Measurements from ENCODE around the gene DDX18. TPM values are rescaled to one million over a fixed set of nuclear protein-coding genes. Genes with fewer than 3 reads are reported as not detected.

The DDX18 gene
- total RNA-seq (2021) (90.8 and 121 TPM in 2 replicates), Bru-seq, nascent RNA (percentile 95 among the genes with signal in this experiment), BruChase-seq, experiment 1, labeled RNA remaining after a 2-hour chase (percentile 96 among the genes with signal in this experiment), BruChase-seq, experiment 2, labeled RNA remaining after a 6-hour chase (percentile 98 among the genes with signal in this experiment)
- long read RNA-seq, transcript DDX18-201 (14 exons, 3,796 nt) = major isoform, 268 of 317 reads
- long read RNA-seq, partial matches to known transcripts = 26 of 317 reads
- long read RNA-seq, other reads (novel, unspliced or antisense) = 23 of 317 reads

DNA sequence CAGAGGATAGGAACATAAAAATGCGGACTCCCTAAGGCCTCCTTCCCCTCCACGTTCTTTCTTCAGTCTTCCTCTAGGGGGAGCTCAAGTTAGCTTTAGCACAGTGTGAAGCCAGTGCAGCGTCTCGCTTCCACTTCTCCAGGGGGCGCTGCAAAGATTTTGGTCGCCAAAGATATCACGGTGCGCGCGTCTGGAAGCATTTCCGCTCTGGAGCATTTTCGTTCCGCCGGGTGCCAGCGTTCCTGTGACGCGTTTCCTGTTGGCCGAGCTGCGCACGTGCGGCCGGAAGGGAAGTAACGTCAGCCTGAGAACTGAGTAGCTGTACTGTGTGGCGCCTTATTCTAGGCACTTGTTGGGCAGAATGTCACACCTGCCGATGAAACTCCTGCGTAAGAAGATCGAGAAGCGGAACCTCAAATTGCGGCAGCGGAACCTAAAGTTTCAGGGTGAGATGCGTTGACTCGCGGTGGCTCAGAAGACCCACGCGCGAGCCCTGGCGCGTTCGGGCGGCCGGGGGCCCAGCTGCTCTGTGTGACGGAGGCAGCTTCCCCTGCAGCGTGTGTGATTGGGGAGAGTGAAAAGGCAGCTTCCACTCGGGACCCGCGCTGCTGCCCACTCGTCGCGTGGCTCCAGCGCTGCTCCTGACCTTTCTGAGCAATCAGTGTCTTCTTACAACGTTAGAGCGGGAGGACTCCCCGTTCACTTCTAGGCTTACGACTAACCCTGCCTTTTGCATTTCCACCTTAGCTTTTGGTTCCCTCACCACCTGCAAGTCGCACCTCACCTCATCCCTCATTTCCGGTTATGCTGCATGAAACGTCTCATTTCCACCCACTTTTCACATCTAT lies at the start of gene DDX18:
Gene DDX18 (plus strand): TSS at position 275 of the 848 bp plus-strand sequence. CDS start 87 bp downstream, at position 362.
- H3K9me3 ChIP-seq (ENCODE audit: low read depth, low read length, poor library complexity, severe bottlenecking) = no peaks in the 10 kb centered on the region
- peak; percentile 99 for DNase-seq (ENCODE audit: low spot score)
- ChIA-PET CTCF (interaction anchor here (0.6 to 2.1 kb wide), 7 partner anchors 11 to 274 kb away, joined by 3 to 24 read pairs (median 5); partner anchors contain the start of gene INSIG2), POLR2A (ENCODE audit: low non-redundant PET) (interaction anchor here (0.6 kb wide), 1 partner anchor 202 kb away, joined by 9 read pairs; no protein-coding TSS in a partner anchor)
- intact Hi-C loops (cut with micrococcal nuclease; ENCODE audit: unreplicated experiment) = no loop called here
- no TSS peak for BruUV-seq (replicated peaks)
- H3K27ac ChIP-seq (ENCODE audit: low read depth, low read length, poor library complexity, severe bottlenecking) = peak within 1 kb of the TSS; percentile 92
- no peaks in the 10 kb centered on the region for H3K27me3 ChIP-seq (replicated peaks; ENCODE audit: insufficient read depth, low read depth, low read length, poor library complexity)
- H3K4me1 ChIP-seq (ENCODE audit: insufficient read depth, low read length, poor library complexity, severe bottlenecking) = peaks cover 8% of the 10 kb centered on the region
- peak within 1 kb of the TSS; percentile 83 for H3K4me3 ChIP-seq (ENCODE audit: low read depth, low read length, poor library complexity, severe bottlenecking)
- H3K36me3 ChIP-seq (ENCODE audit: insufficient read depth, low read length, poor library complexity, severe bottlenecking) = peaks cover 26% of the 10 kb centered on the region
- TF ChIP-seq EZH2 (IDR thresholded peaks at IDR 0.05; ENCODE audit: borderline replicate concordance, low read depth, low read length, poor library complexity, severe bottlenecking) (no peak), CTCF (conservative IDR thresholded peaks at IDR 0.05; ENCODE audit: low read depth, low read length) (peak; percentile 100)

- H3K36me3 ChIP-seq (ENCODE audit: insufficient read depth, low read length, poor library complexity, severe bottlenecking) = no peaks in the 10 kb centered on the region
- BruUV-seq (replicated peaks) = no TSS peak
- no peak for TF ChIP-seq EZH2 (IDR thresholded peaks at IDR 0.05; ENCODE audit: borderline replicate concordance, low read depth, low read length, poor library complexity, severe bottlenecking)
- no peak overlapping the region for H3K4me3 ChIP-seq (ENCODE audit: low read depth, low read length, poor library complexity, severe bottlenecking)
- ChIA-PET CTCF (no interaction called here), POLR2A (ENCODE audit: low non-redundant PET) (no interaction called here)
- no peak for DNase-seq (ENCODE audit: low spot score)
- H3K4me1 ChIP-seq (ENCODE audit: insufficient read depth, low read length, poor library complexity, severe bottlenecking) = no peaks in the 10 kb centered on the region
- no peaks in the 10 kb centered on the region for H3K27me3 ChIP-seq (replicated peaks; ENCODE audit: insufficient read depth, low read depth, low read length, poor library complexity)
- intact Hi-C loops (cut with micrococcal nuclease; ENCODE audit: unreplicated experiment) = loop anchor here (5.0 kb wide), 1 partner anchor 298 kb away; no protein-coding TSS in a partner anchor
- H3K9me3 ChIP-seq (ENCODE audit: low read depth, low read length, poor library complexity, severe bottlenecking) = no peaks in the 10 kb centered on the region
- no peak overlapping the region for H3K27ac ChIP-seq (ENCODE audit: low read depth, low read length, poor library complexity, severe bottlenecking)
These were observed 43.8 kb upstream of the DDX18 start for GRCh38 chr2:117770730-117771129.

DNA sequence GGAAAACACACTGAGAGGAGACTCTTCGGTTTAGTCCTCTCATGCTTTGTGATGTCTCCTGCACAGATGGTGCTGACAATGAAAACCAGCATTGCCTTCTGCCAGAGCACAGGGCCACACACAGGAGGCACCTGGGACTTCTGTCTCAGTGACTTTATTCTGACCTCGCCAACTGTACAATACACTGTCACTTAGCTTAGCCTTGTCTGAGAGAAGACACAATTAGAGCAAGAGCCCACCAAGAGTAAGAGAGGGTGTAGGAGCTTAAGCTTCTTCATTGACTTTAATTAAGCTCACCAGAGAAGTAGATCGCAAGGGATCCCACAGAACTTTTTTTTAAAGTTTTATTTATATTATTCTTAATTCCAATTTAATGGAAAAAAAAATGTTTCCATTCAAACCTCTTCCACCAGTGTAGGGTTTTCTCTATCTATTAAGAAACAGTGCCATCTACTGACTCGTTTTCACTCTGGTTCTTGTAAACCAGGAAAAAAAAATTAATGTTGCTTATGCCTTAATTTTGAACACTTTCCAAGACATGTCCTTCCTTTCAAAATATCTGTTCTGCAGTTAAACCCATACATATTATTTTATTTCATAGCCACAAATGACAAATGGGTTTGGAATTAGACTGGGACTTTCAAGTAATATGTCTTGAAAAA lies 42.4 kb upstream of the DDX18 start:
- H3K4me1 ChIP-seq (ENCODE audit: insufficient read depth, low read length, poor library complexity, severe bottlenecking) = no peaks in the 10 kb centered on the region
- H3K9me3 ChIP-seq (ENCODE audit: low read depth, low read length, poor library complexity, severe bottlenecking) = no peaks in the 10 kb centered on the region
- no peak overlapping the region for H3K4me3 ChIP-seq (ENCODE audit: low read depth, low read length, poor library complexity, severe bottlenecking)
- no peaks in the 10 kb centered on the region for H3K36me3 ChIP-seq (ENCODE audit: insufficient read depth, low read length, poor library complexity, severe bottlenecking)
- DNase-seq (ENCODE audit: low spot score) = peak; percentile 50
- BruUV-seq (replicated peaks) = no TSS peak
- POLR2A ChIA-PET (ENCODE audit: low non-redundant PET) = no interaction called here
- peak; percentile 58 for TF ChIP-seq CTCF (conservative IDR thresholded peaks at IDR 0.05; ENCODE audit: low read depth, low read length)
- TF ChIP-seq EZH2 (IDR thresholded peaks at IDR 0.05; ENCODE audit: borderline replicate concordance, low read depth, low read length, poor library complexity, severe bottlenecking) = no peak
- CTCF ChIA-PET = no interaction called here
- H3K27me3 ChIP-seq (replicated peaks; ENCODE audit: insufficient read depth, low read depth, low read length, poor library complexity) = no peaks in the 10 kb centered on the region
- H3K27ac ChIP-seq (ENCODE audit: low read depth, low read length, poor library complexity, severe bottlenecking) = no peak overlapping the region
- intact Hi-C loops (cut with micrococcal nuclease; ENCODE audit: unreplicated experiment) = loop anchor here (5.0 kb wide), 1 partner anchor 300 kb away; no protein-coding TSS in a partner anchor

Measured in A673 (cell line).